ENCODE results near the gene HUNK. TPM values are rescaled to one million over a fixed set of nuclear protein-coding genes. Genes with fewer than 3 reads are reported as not detected.

The HUNK gene
- total RNA-seq, 1 donor from 2014 or later: 0.44 TPM

DNA sequence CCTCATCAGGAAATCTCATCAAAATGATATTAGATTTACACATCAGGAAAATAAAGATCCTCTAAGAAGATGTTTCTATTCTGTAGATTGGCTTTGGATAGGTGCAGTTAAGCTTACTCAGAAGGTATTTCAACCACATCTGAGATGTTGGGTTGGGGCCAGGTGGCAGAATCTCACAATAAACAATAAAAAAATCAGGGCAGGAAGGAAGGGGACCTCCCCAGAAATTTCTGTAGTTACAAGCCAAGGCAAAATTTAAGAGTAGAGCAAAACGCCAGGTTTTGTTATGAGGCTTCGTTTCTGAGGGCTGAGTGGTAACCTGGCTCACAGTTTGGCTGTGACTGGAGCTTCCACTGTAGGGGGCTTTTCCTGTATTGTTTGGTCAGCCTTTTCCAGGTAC, 84.8 kb downstream of the HUNK start:
- H3K4me1 ChIP-seq: no peaks in the 10 kb centered on the region
- peaks cover 11% of the 10 kb centered on the region for H3K9me3 ChIP-seq (replicated peaks)
- no peaks in the 10 kb centered on the region for H3K27me3 ChIP-seq (ENCODE audit: low read depth)
- H3K4me3 ChIP-seq: no peak overlapping the region
- intact Hi-C loops (cut with micrococcal nuclease): no loop called here
- H3K27ac ChIP-seq (replicated peaks): no peak overlapping the region
- no peak for DNase-seq
- no peaks in the 10 kb centered on the region for H3K36me3 ChIP-seq
- TF ChIP-seq, protein P1, sequence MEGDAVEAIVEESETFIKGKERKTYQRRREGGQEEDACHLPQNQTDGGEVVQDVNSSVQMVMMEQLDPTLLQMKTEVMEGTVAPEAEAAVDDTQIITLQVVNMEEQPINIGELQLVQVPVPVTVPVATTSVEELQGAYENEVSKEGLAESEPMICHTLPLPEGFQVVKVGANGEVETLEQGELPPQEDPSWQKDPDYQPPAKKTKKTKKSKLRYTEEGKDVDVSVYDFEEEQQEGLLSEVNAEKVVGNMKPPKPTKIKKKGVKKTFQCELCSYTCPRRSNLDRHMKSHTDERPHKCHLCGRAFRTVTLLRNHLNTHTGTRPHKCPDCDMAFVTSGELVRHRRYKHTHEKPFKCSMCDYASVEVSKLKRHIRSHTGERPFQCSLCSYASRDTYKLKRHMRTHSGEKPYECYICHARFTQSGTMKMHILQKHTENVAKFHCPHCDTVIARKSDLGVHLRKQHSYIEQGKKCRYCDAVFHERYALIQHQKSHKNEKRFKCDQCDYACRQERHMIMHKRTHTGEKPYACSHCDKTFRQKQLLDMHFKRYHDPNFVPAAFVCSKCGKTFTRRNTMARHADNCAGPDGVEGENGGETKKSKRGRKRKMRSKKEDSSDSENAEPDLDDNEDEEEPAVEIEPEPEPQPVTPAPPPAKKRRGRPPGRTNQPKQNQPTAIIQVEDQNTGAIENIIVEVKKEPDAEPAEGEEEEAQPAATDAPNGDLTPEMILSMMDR (IDR thresholded peaks at IDR 0.05; ENCODE audit: borderline replicate concordance): no peak

DNA sequence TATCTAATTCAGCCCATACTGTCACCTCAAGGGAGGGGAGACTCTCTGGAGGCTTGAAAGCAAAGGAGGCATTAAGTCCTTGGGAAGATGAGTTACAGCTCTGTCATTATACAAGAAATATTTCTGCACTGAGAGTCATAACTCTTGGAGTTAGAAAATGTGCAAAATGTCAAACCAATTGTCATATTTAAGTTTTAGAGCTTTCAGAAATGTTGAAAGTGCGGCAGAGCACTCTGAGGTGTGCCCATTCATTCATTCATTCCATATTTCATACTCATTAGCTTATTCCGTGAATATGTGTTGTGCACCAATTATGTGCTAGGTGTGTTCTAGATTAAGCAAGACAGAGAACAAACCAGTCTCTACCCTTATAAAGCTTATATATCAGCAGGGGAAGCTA, 87.1 kb downstream of the HUNK start:
- intact Hi-C loops (cut with micrococcal nuclease): no loop called here
- peaks cover 11% of the 10 kb centered on the region for H3K9me3 ChIP-seq (replicated peaks)

DNA sequence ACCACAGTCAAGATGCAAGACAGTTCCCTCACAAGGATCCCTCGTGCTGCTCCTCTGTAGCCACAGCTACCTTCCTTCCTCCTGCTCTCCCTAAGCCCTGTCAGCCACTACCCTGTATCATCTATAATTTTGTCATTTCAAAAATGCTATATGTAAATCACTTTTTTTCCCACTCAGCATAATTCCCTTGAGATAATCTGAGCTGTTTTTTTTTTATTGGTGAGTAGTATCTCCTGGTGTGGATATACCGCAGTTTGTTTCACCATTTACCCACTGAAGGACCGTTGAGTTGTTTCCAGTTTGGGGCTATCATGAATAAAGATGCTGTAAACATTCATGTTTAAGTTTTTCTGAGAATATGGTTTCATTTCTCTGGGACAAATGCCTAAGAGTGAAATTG, 88.2 kb downstream of the HUNK start:
- intact Hi-C loops (cut with micrococcal nuclease): no loop called here
- Histone ChIP-seq H3K9me3 (replicated peaks) (peaks cover 11% of the 10 kb centered on the region), H3K27ac (replicated peaks) (no peak overlapping the region), H3K27me3 (ENCODE audit: low read depth) (no peaks in the 10 kb centered on the region), H3K4me1 (no peaks in the 10 kb centered on the region), H3K4me3 (no peak overlapping the region), H3K36me3 (no peaks in the 10 kb centered on the region)
- DNase-seq: no peak
- TF ChIP-seq, protein P1 (IDR thresholded peaks at IDR 0.05; ENCODE audit: borderline replicate concordance): no peak

More for the DNA sequence above, 87.1 kb downstream of the HUNK start:
- no peak for DNase-seq
- Histone ChIP-seq H3K4me3 (no peak overlapping the region), H3K27ac (replicated peaks) (no peak overlapping the region), H3K4me1 (no peaks in the 10 kb centered on the region), H3K27me3 (ENCODE audit: low read depth) (no peaks in the 10 kb centered on the region), H3K36me3 (no peaks in the 10 kb centered on the region)
- TF ChIP-seq, protein P1 (IDR thresholded peaks at IDR 0.05; ENCODE audit: borderline replicate concordance): no peak

DNA sequence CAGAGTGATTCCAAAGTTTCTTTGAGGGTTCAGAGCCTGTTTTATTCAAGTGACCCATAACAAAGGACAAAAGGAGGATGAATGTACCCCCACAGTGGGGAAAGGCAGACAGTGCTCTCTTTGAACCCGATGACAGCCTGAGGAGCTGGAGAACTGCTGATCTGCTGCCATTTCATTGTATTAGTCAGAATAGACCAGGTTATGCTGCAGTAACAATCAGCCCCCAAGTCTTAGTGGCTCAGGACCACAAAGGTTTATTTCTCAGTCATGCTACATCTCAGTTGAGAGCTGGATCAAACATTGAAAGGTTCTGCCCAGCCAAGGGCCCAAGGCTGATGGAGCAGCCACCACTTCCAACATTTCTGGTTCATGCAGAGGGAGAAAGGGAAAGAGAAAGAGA, 88.9 kb downstream of the HUNK start:
- H3K36me3 ChIP-seq: no peaks in the 10 kb centered on the region
- DNase-seq: no peak
- TF ChIP-seq, protein P1 (IDR thresholded peaks at IDR 0.05; ENCODE audit: borderline replicate concordance): no peak

DNA sequence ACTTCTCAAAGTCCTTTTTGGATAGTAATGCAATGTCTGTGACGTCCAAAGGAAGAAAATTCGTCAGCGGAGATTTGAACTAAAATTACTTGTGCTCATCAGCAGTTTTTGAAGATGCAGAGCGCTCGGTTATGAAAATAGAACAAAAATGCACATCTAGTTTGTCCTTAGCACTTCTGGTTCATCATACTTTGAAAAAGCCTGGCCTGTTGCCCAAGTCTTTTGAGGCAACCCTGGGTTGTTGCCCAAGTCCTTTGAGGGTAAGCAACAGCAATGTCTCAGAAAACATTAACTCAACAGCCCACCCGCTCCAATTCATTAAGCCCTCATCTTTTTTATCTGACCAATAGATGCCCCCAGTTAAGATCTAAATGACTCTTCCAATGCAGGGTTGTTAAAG, 91.9 kb downstream of the HUNK start:
- intact Hi-C loops (cut with micrococcal nuclease): no loop called here
- Histone ChIP-seq H3K36me3 (no peaks in the 10 kb centered on the region), H3K4me1 (no peaks in the 10 kb centered on the region), H3K4me3 (no peak overlapping the region), H3K27me3 (ENCODE audit: low read depth) (no peaks in the 10 kb centered on the region), H3K9me3 (replicated peaks) (peaks cover 11% of the 10 kb centered on the region), H3K27ac (replicated peaks) (no peak overlapping the region)
- no peak for DNase-seq
- TF ChIP-seq, protein P1 (IDR thresholded peaks at IDR 0.05; ENCODE audit: borderline replicate concordance): no peak

More for the DNA sequence above, 88.9 kb downstream of the HUNK start:
- intact Hi-C loops (cut with micrococcal nuclease): no loop called here
- Histone ChIP-seq H3K4me3 (no peak overlapping the region), H3K27me3 (ENCODE audit: low read depth) (no peaks in the 10 kb centered on the region), H3K27ac (replicated peaks) (no peak overlapping the region), H3K4me1 (no peaks in the 10 kb centered on the region), H3K9me3 (replicated peaks) (peaks cover 11% of the 10 kb centered on the region)

DNA sequence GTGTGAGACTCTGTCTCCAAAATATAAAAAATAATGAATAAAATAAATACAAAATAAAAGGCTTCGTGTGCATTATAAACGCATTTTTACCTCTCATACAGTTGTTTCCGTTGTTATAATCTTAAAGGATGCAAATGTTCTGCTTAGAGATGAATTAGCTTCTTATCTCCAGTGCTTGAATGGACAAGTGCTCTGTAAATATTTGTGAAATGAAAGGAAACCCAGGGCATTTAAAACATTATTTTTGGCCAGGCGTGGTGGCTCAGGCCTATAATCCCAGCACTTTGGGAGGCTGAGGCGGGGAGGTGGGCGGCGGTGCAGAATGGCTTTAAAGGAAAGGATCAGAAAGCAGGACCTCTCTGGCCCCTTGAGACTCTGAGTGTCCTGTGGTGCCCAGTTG, 94.5 kb downstream of the HUNK start:
- TF ChIP-seq, protein P1 (IDR thresholded peaks at IDR 0.05; ENCODE audit: borderline replicate concordance): no peak
- DNase-seq: no peak
- no peaks in the 10 kb centered on the region for H3K36me3 ChIP-seq

More for the DNA sequence above, 94.5 kb downstream of the HUNK start:
- no peak overlapping the region for H3K27ac ChIP-seq (replicated peaks)
- no peak overlapping the region for H3K4me3 ChIP-seq
- H3K4me1 ChIP-seq: no peaks in the 10 kb centered on the region
- no peaks in the 10 kb centered on the region for H3K27me3 ChIP-seq (ENCODE audit: low read depth)
- H3K9me3 ChIP-seq (replicated peaks): peaks cover 3% of the 10 kb centered on the region
- intact Hi-C loops (cut with micrococcal nuclease): no loop called here
